ENCODE data around the gene GPR3. TPM values are rescaled to one million over a fixed set of nuclear protein-coding genes. Genes with fewer than 3 reads are reported as not detected.

Gene GPR3
- total and polyA plus RNA-seq, 10 of the 15 experiments (the other 5 are each of a cell fraction or from before 2014, with no cell fraction given), result 0.33 to 1.4 (median 0.63) TPM; not detected in 3

DNA sequence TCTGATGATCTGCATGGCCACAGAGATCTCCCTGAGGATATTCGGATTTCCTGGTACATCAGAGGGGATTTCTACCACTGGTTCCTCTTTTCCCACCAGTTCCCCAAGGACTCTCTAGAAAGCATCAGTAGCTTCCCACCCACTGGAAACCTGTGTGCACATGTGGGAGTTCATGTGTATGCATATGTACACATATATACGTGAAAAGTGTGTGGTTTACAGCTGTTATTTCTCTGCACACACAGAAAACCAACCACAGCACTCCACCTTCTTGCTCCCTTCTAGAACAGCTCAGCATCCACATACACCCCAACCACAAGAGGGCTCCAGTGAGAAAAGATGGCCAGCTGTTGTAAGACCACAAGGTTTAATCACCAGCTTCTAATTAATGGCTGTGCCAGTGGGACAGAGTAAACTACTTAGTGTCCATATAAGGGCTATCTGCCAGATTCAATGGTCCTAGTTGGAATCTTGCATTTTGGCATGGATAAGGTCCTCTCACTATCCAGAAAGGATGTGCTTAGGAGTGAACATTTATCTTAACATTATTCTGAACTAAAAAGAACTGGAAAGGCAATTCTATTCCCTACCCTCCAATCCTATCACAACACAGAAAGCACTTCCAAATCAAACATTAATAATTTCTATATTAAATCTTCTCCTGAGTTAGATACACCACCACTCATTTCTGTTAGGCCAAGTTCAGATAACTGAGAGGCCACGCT is 24.1 kb downstream of the GPR3 start (continued):
- TF ChIP-seq CBX5 (IDR thresholded peaks at IDR 0.05; ENCODE audit: low read depth), result no peak
- TF ChIP-seq IKZF2 (IDR thresholded peaks at IDR 0.05), result peak; percentile 78 to 86
- TF ChIP-seq CREM (IDR thresholded peaks at IDR 0.05; ENCODE audit: low read depth), result 0 out of 2 replicates have a peak, but pooled peaks have one; percentile 36
- TF ChIP-seq ZNF274 (IDR thresholded peaks at IDR 0.05; ENCODE audit: insufficient read depth, insufficient read length), result no peak
- TF ChIP-seq WRNIP1 (IDR thresholded peaks at IDR 0.05; ENCODE audit: borderline replicate concordance, low read depth, low read length), result no peak
- no peak for TF ChIP-seq SMAD1 (IDR thresholded peaks at IDR 0.05; ENCODE audit: low read depth, partially characterized antibody)
- TF ChIP-seq, protein P1, sequence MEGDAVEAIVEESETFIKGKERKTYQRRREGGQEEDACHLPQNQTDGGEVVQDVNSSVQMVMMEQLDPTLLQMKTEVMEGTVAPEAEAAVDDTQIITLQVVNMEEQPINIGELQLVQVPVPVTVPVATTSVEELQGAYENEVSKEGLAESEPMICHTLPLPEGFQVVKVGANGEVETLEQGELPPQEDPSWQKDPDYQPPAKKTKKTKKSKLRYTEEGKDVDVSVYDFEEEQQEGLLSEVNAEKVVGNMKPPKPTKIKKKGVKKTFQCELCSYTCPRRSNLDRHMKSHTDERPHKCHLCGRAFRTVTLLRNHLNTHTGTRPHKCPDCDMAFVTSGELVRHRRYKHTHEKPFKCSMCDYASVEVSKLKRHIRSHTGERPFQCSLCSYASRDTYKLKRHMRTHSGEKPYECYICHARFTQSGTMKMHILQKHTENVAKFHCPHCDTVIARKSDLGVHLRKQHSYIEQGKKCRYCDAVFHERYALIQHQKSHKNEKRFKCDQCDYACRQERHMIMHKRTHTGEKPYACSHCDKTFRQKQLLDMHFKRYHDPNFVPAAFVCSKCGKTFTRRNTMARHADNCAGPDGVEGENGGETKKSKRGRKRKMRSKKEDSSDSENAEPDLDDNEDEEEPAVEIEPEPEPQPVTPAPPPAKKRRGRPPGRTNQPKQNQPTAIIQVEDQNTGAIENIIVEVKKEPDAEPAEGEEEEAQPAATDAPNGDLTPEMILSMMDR (IDR thresholded peaks at IDR 0.05 in 2 of 3, conservative IDR thresholded peaks at IDR 0.05 in 1 of 3; ENCODE audit: control insufficient read depth in 2 of 3, extremely low read depth in 1 of 3, insufficient read depth in 1 of 3, low read depth in 3 of 3, low read length in 3 of 3), result peak; percentile 74 to 82 (median 74)
- no peak for TF ChIP-seq ZNF622 (IDR thresholded peaks at IDR 0.05)
- TF ChIP-seq DPF2 (IDR thresholded peaks at IDR 0.05), result no peak
- TF ChIP-seq, protein P2, sequence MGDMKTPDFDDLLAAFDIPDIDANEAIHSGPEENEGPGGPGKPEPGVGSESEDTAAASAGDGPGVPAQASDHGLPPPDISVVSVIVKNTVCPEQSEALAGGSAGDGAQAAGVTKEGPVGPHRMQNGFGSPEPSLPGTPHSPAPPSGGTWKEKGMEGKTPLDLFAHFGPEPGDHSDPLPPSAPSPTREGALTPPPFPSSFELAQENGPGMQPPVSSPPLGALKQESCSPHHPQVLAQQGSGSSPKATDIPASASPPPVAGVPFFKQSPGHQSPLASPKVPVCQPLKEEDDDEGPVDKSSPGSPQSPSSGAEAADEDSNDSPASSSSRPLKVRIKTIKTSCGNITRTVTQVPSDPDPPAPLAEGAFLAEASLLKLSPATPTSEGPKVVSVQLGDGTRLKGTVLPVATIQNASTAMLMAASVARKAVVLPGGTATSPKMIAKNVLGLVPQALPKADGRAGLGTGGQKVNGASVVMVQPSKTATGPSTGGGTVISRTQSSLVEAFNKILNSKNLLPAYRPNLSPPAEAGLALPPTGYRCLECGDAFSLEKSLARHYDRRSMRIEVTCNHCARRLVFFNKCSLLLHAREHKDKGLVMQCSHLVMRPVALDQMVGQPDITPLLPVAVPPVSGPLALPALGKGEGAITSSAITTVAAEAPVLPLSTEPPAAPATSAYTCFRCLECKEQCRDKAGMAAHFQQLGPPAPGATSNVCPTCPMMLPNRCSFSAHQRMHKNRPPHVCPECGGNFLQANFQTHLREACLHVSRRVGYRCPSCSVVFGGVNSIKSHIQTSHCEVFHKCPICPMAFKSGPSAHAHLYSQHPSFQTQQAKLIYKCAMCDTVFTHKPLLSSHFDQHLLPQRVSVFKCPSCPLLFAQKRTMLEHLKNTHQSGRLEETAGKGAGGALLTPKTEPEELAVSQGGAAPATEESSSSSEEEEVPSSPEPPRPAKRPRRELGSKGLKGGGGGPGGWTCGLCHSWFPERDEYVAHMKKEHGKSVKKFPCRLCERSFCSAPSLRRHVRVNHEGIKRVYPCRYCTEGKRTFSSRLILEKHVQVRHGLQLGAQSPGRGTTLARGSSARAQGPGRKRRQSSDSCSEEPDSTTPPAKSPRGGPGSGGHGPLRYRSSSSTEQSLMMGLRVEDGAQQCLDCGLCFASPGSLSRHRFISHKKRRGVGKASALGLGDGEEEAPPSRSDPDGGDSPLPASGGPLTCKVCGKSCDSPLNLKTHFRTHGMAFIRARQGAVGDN (IDR thresholded peaks at IDR 0.05), result peak; percentile 33; the same call in 1 of the 2 replicates
- no peak for TF ChIP-seq SREBF2 (IDR thresholded peaks at IDR 0.05; ENCODE audit: low read length)
- TF ChIP-seq, protein P3, sequence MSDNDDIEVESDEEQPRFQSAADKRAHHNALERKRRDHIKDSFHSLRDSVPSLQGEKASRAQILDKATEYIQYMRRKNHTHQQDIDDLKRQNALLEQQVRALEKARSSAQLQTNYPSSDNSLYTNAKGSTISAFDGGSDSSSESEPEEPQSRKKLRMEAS (IDR thresholded peaks at IDR 0.05; ENCODE audit: low read depth, low read length), result no peak
- TF ChIP-seq RB1 (IDR thresholded peaks at IDR 0.05; ENCODE audit: borderline replicate concordance), result no peak
- no peak for TF ChIP-seq MTA3 (IDR thresholded peaks at IDR 0.05; ENCODE audit: borderline replicate concordance, low read length)
- TF ChIP-seq ZNF24 (IDR thresholded peaks at IDR 0.05), result no peak
- TF ChIP-seq, protein P4, sequence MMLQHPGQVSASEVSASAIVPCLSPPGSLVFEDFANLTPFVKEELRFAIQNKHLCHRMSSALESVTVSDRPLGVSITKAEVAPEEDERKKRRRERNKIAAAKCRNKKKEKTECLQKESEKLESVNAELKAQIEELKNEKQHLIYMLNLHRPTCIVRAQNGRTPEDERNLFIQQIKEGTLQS (IDR thresholded peaks at IDR 0.05; ENCODE audit: borderline replicate concordance, extremely low read depth, low read depth, low read length), result no peak
- TF ChIP-seq, protein P5, sequence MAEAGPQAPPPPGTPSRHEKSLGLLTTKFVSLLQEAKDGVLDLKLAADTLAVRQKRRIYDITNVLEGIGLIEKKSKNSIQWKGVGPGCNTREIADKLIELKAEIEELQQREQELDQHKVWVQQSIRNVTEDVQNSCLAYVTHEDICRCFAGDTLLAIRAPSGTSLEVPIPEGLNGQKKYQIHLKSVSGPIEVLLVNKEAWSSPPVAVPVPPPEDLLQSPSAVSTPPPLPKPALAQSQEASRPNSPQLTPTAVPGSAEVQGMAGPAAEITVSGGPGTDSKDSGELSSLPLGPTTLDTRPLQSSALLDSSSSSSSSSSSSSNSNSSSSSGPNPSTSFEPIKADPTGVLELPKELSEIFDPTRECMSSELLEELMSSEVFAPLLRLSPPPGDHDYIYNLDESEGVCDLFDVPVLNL (IDR thresholded peaks at IDR 0.05; ENCODE audit: low read depth, low read length), result no peak
- no peak; the same call in 1 of the 2 replicates for TF ChIP-seq NBN (IDR thresholded peaks at IDR 0.05)
- TF ChIP-seq SMAD5 (IDR thresholded peaks at IDR 0.05; ENCODE audit: low read depth), result no peak
- TF ChIP-seq, protein P6, sequence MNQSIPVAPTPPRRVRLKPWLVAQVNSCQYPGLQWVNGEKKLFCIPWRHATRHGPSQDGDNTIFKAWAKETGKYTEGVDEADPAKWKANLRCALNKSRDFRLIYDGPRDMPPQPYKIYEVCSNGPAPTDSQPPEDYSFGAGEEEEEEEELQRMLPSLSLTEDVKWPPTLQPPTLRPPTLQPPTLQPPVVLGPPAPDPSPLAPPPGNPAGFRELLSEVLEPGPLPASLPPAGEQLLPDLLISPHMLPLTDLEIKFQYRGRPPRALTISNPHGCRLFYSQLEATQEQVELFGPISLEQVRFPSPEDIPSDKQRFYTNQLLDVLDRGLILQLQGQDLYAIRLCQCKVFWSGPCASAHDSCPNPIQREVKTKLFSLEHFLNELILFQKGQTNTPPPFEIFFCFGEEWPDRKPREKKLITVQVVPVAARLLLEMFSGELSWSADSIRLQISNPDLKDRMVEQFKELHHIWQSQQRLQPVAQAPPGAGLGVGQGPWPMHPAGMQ (IDR thresholded peaks at IDR 0.05; ENCODE audit: borderline replicate concordance), result no peak
- peak; percentile 90 for TF ChIP-seq YY1 (IDR thresholded peaks at IDR 0.05; ENCODE audit: low read depth, low read length)
